AG04449 (cell line): ENCODE data around the gene DHRS11.

ENCODE experiments used
- CTCF ChIA-PET: fragments of 350-600 bp; formaldehyde crosslinking; extraction: SDS; loops from one replicate; lab custom pipeline; 2021; ENCODE audit warnings: antibody characterized with exemption; lab: Yijun Ruan, JAX
- POLR2A ChIA-PET: fragments of 400-600, 350-600 bp; formaldehyde crosslinking; extraction: SDS; loops from one replicate; lab custom pipeline; 2020; ENCODE audit warnings: antibody characterized with exemption, inconsistent platforms; lab: Yijun Ruan, JAX
- DNase-seq: peaks from one replicate; pipeline ENCODE4 v3.0.0-alpha.2; 2010; ENCODE audit warnings: low read depth, low spot score
- H3K4me3 ChIP-seq: 2 replicates; pipeline ENCODE4 v1.5.1; 2011; ENCODE audit warnings: low read depth, mild to moderate bottlenecking, control low read depth, low read length
- TF ChIP-seq, protein P1 (sequence below): IDR thresholded peaks from one replicate; pipeline ENCODE4 v1.5.1; 2011; ENCODE audit warnings: mild to moderate bottlenecking, moderate library complexity, low read length, control low read depth, inconsistent platforms; ENCODE audit not compliant: insufficient read depth; ENCODE audit errors: missing control alignments

DHRS11 gene

DNA sequence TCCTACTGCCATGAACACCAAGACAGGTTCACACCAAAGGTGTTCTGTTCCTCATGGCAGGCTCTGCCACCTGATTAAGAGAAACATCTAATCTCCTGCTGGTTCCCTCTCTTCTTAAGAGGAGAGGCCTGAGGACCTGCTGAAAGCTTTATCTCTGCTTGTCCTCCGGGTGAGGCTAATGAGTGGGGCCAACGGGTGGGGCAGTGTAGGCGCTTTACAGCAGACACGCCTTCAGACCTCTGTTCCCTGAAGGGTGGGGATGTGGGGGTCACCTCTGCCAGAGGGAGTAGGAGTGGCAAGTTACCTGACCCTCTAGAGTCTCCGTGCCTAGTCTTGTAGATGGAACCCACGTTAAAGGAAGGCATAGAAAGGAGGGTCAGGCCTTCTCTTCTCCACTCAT is 5.5 kb downstream of the DHRS11 start:
- TF ChIP-seq, protein P1, sequence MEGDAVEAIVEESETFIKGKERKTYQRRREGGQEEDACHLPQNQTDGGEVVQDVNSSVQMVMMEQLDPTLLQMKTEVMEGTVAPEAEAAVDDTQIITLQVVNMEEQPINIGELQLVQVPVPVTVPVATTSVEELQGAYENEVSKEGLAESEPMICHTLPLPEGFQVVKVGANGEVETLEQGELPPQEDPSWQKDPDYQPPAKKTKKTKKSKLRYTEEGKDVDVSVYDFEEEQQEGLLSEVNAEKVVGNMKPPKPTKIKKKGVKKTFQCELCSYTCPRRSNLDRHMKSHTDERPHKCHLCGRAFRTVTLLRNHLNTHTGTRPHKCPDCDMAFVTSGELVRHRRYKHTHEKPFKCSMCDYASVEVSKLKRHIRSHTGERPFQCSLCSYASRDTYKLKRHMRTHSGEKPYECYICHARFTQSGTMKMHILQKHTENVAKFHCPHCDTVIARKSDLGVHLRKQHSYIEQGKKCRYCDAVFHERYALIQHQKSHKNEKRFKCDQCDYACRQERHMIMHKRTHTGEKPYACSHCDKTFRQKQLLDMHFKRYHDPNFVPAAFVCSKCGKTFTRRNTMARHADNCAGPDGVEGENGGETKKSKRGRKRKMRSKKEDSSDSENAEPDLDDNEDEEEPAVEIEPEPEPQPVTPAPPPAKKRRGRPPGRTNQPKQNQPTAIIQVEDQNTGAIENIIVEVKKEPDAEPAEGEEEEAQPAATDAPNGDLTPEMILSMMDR, result no peak
- ChIA-PET CTCF (interaction anchor here (1.6 kb wide), 1 partner anchor 776 kb away, joined by 4 read pairs; no protein-coding TSS in a partner anchor), POLR2A (no interaction called here)
- DNase-seq, result no peak
- H3K4me3 ChIP-seq, result no peak overlapping the region

DNA sequence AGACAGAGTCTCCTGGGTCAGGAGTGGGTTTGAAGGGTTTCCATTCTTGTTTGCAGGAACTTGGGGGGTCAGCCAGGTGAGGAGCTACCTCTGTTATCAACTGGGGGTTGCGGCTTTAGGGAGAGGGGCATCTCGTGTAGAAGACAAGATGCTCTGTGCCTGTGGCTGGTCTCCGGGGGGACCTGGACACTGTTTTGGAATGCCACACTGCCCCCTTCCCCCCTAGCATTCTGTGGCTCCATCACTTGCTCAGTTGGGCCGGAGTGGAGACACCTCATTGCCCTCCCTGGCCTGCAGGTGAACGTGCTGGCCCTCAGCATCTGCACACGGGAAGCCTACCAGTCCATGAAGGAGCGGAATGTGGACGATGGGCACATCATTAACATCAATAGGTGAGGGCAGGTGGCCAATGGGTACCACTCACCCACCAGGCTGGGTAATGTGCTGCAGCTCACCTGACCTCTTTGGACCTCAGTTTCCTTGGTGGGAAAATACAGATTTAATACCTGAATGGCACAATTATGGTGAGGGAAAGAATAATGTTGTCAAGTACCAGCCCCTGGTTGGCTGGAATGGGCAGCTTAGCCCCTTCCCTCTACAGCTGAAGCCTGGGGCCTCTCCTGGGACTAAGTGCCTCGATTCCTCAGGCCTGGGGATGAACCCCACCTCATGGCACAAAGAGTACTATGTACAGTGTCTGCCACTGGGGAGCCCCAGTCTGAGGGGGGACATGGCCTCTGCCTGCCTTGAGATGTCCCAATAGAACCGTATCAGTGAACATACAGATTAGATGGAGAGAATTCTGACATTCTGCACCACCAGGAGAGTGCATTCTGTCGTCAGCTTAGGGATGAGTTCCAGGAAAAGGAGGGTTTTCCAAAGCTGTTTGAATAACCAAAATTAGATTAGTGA is 6.4 kb downstream of the DHRS11 start:
- POLR2A ChIA-PET, result no interaction called here
- no peak overlapping the region for H3K4me3 ChIP-seq
- no peak for DNase-seq
- TF ChIP-seq, protein P1, result no peak
- CTCF ChIA-PET, result interaction anchor here (1.2 to 7.0 kb wide), 3 partner anchors 12 to 775 kb away, joined by 3 to 82 read pairs (median 4); no protein-coding TSS in a partner anchor

DNA sequence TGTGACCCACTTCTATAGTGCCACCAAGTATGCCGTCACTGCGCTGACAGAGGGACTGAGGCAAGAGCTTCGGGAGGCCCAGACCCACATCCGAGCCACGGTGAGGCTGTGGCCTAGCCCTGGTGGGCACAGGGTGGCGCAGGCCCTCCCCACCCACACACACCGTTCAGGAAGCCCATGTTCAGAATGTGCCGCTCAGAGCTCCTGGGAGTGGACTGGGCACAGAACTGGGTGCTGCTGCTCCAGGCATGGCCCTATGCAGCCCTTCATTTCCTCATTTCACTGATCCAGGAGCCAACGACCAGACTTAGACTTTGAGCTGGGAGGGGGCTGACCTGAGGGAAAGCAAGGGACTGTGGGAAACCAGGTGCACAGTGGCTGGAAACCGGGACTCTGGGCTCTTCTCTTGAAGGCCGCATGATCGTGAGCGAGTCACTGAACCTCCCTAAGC is 7.3 kb downstream of the DHRS11 start:
- CTCF ChIA-PET, result interaction anchor here (1.1 to 7.0 kb wide), 4 partner anchors 12 to 774 kb away, joined by 3 to 82 read pairs (median 4); no protein-coding TSS in a partner anchor
- POLR2A ChIA-PET, result no interaction called here
- TF ChIP-seq, protein P1, result no peak
- H3K4me3 ChIP-seq, result no peak overlapping the region
- DNase-seq, result no peak

DNA sequence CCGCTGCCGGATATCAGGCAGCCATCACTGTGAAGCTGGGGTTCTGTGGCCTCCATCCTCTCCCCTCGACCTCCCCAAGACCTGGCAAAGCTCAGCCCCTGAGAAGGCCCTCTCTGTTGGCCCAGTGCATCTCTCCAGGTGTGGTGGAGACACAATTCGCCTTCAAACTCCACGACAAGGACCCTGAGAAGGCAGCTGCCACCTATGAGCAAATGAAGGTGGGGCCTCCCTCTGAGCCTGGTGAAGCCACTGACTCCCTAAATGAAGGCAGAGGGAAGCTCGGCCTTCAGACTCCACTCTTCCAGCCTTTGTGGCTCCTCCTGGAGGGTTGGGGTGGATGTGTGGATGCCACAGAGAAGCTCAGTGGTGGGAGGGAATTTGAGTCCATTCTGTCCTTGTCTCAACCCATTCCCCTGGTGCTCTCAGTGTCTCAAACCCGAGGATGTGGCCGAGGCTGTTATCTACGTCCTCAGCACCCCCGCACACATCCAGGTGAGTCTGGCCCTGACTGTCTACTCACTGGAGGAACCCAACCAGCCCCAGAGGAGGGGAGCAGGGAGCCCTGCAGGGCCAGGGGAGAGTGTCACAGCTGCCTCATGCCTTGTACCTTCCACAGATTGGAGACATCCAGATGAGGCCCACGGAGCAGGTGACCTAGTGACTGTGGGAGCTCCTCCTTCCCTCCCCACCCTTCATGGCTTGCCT is 8.0 kb downstream of the DHRS11 start:
- H3K4me3 ChIP-seq, result no peak overlapping the region
- CTCF ChIA-PET, result interaction anchor here (1.1 to 7.0 kb wide), 3 partner anchors 13 to 640 kb away, joined by 4 to 82 read pairs (median 52); no protein-coding TSS in a partner anchor
- POLR2A ChIA-PET, result no interaction called here
- TF ChIP-seq, protein P1, result no peak
- DNase-seq, result no peak

DNA sequence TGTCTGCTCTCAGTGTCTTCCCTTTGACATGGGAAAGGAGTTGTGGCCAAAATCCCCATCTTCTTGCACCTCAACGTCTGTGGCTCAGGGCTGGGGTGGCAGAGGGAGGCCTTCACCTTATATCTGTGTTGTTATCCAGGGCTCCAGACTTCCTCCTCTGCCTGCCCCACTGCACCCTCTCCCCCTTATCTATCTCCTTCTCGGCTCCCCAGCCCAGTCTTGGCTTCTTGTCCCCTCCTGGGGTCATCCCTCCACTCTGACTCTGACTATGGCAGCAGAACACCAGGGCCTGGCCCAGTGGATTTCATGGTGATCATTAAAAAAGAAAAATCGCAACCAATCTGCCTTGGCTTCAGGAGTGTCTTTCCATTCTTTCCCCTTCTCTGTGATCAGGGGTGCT is 8.8 kb downstream of the DHRS11 start:
- no peak for DNase-seq
- ChIA-PET CTCF (interaction anchor here (0.9 to 7.0 kb wide), 9 partner anchors 12 to 639 kb away, joined by 3 to 82 read pairs (median 16); no protein-coding TSS in a partner anchor), POLR2A (interaction anchor here (3.0 kb wide), 1 partner anchor 8 kb away, joined by 23 read pairs; the partner anchor contains the start of gene DHRS11)
- TF ChIP-seq, protein P1, result no peak
- peak overlapping the region; percentile 97 for H3K4me3 ChIP-seq
